Stimulated activated CD8-positive, alpha-beta memory T cell treated with anti-CD3 and anti-CD28 coated beads, Interleukin-12 subunit alpha, Interleukin-12 subunit beta, amount 100 ng/mL, for 24 hours (primary cell): Measurements from ENCODE around the gene ADD3.

ENCODE experiments used
- DNase-seq: peaks from one replicate; pipeline ENCODE4 v3.0.0-alpha.2; 2020; ENCODE audit errors: extremely low read depth

The ADD3 gene

GRCh38 chr10:110007701-110008517 lies at the start of gene ADD3:
TSS of gene ADD3 (plus strand) at chr10:110007984. CDS start at chr10:110100654, 92,670 bp downstream.
- peak; percentile 89 for DNase-seq

GRCh38 chr10:109958059-109958458 lies 49.7 kb upstream of the ADD3 start:
- DNase-seq = no peak

GRCh38 chr10:109959259-109960145 lies 48.3 kb upstream of the ADD3 start:
- DNase-seq = no peak

GRCh38 chr10:109960682-109961081 lies 47.1 kb upstream of the ADD3 start:
- DNase-seq = no peak

- no peak for DNase-seq
These were observed 46.4 kb upstream of the ADD3 start for GRCh38 chr10:109961174-109962001.

GRCh38 chr10:109962247-109962646 lies 45.5 kb upstream of the ADD3 start:
- DNase-seq = no peak

- DNase-seq = no peak
These were observed 44.3 kb upstream of the ADD3 start for GRCh38 chr10:109963439-109963838.

GRCh38 chr10:109964318-109964717 lies 43.5 kb upstream of the ADD3 start:
- DNase-seq = no peak

GRCh38 chr10:109966961-109967738 lies 40.6 kb upstream of the ADD3 start:
- DNase-seq = no peak

GRCh38 chr10:109967739-109968088 lies 40.1 kb upstream of the ADD3 start:
- no peak for DNase-seq

GRCh38 chr10:109968953-109969759 lies 38.6 kb upstream of the ADD3 start:
- no peak for DNase-seq

GRCh38 chr10:109969760-109970346 lies 37.9 kb upstream of the ADD3 start:
- DNase-seq = no peak

- no peak for DNase-seq
These were observed 36.1 kb upstream of the ADD3 start for GRCh38 chr10:109971634-109972033.

- no peak for DNase-seq
These were observed 35.3 kb upstream of the ADD3 start for GRCh38 chr10:109972372-109973001.

GRCh38 chr10:109973326-109973829 lies 34.4 kb upstream of the ADD3 start:
- DNase-seq = no peak

GRCh38 chr10:109974504-109975191 lies 33.1 kb upstream of the ADD3 start:
- DNase-seq = no peak

- DNase-seq = no peak
These were observed 32.3 kb upstream of the ADD3 start for GRCh38 chr10:109975244-109976190.
